Astrocyte of the cerebellum (primary cell): ENCODE results near the gene IGSF6.
"Not testable (repeated sequence)": the region's sequence is repeated elsewhere in the genome, so short reads cannot be mapped to it uniquely, and the experiment has no call there.

Experiments
- DNase-seq: peaks from one replicate; pipeline ENCODE4 v3.0.0-alpha.2; 2011; ENCODE audit warnings: low read depth
- H3K4me3 ChIP-seq: 2 replicates; pipeline ENCODE4 v1.5.1; 2011; ENCODE audit warnings: mild to moderate bottlenecking, low read depth, low read length, moderate library complexity
- in situ Hi-C: cut with HindIII; loops from 2 replicates; pipeline ENCODE4 v1.10.0; 2017; ENCODE audit warnings: low sequenced_read_pairs
- TF ChIP-seq, protein P1 (sequence below): IDR thresholded peaks from 2 replicates; pipeline ENCODE4 v1.5.1; 2012; ENCODE audit warnings: low read length, low read depth, moderate library complexity, mild to moderate bottlenecking; ENCODE audit errors: missing control alignments

IGSF6 gene

GRCh38 chr16:21611198-21611555 lies 41.2 kb downstream of the IGSF6 start:
- H3K4me3 ChIP-seq, result no peak overlapping the region
- TF ChIP-seq, protein P1, sequence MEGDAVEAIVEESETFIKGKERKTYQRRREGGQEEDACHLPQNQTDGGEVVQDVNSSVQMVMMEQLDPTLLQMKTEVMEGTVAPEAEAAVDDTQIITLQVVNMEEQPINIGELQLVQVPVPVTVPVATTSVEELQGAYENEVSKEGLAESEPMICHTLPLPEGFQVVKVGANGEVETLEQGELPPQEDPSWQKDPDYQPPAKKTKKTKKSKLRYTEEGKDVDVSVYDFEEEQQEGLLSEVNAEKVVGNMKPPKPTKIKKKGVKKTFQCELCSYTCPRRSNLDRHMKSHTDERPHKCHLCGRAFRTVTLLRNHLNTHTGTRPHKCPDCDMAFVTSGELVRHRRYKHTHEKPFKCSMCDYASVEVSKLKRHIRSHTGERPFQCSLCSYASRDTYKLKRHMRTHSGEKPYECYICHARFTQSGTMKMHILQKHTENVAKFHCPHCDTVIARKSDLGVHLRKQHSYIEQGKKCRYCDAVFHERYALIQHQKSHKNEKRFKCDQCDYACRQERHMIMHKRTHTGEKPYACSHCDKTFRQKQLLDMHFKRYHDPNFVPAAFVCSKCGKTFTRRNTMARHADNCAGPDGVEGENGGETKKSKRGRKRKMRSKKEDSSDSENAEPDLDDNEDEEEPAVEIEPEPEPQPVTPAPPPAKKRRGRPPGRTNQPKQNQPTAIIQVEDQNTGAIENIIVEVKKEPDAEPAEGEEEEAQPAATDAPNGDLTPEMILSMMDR, result no peak
- in situ Hi-C loops, result no loop called here
- no peak for DNase-seq

DNA sequence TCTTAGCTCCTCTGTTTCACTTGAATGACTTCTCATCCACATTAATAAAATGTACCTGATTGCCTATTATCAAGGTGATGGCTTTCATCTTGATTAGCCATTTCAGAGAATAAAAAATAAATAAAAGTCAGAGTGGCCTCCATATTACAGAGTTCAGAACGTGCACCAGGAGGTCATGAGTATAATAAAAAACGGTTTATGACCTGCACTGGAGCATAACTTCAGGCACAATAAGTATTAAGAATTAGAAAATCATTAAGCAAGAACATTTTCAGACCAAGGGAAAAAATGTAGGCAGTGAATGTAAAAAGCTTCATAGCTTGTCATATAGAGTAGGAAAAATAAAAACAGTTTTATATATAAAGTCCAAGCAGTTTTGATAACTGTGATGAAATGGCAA lies 41.6 kb downstream of the IGSF6 start:
- in situ Hi-C loops, result no loop called here
- no peak overlapping the region for H3K4me3 ChIP-seq
- TF ChIP-seq, protein P1, result no peak
- DNase-seq, result no peak

DNA sequence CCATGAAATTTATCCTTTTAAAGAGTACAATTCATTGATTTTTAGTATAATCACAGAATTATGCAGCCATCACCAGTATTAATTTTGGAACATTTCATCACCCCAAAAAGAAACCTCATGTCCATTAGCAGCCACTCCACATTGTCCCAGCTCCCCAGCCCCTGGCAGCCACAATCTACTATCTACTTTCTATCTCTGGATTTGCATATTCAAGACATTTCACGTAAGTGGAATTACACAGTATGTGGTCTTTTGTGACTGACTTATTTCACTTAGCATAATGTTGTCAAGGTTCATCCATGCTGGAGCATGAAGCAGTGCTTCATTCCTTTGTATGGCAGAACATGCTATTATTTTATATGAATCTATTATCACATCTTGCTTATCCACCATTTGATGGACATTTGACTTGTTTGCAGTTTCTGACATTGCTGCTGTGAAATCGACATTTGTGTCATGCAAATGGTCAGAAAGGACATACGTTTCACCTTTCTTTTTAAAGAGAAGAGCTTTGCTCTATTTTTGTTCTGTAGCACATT lies 42.3 kb downstream of the IGSF6 start:
- in situ Hi-C loops, result no loop called here
- no peak overlapping the region for H3K4me3 ChIP-seq
- TF ChIP-seq, protein P1, result no peak
- no peak for DNase-seq

- TF ChIP-seq, protein P1, result no peak
- no peak overlapping the region for H3K4me3 ChIP-seq
- DNase-seq, result no peak
- in situ Hi-C loops, result no loop called here
Measured at GRCh38 chr16:21608639-21609328, 43.6 kb downstream of the IGSF6 start.

DNA sequence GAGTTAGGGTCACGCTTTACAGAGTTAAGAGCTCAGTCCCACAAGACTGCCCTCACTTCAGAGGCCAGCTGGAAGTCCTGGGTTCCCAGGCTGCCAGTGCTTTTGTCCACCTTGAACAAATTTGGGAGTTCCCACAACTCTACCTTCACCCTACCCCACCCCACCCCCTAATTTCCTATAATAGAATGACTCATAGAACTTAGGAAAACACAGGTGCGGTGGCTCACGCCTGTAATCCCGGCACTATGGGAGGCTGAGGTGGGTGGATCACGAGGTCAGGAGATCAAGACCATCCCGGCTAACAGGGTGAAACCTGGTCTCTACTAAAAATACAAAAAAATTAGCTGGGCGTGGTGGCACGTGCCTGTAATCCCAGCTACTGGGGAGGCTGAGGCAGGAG lies 46.6 kb downstream of the IGSF6 start:
- H3K4me3 ChIP-seq, DNase-seq, in situ Hi-C loops: not testable (repeated sequence)

DNA sequence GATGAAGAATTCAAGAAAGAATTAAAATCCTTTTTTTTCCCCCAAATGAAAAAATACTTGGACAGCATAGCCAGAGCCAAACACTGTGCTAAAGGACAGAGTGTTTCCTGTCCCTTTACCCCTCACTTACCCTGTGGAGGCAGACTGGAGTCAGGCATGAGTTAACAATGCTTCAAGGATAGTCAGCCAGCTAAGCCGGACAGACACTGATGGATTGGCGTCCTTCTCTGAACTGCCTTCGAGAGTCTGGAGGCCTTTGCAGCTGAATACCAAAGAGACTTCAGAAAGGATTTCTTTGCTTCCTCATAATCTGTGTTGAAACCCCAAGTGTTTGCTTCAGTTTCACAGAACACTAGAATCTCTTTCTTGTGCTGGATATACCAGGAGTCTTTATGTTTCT lies 48.5 kb downstream of the IGSF6 start:
- no peak overlapping the region for H3K4me3 ChIP-seq
- DNase-seq, result no peak
- TF ChIP-seq, protein P1, result no peak
- in situ Hi-C loops, result no loop called here

GRCh38 chr16:21602785-21603184 lies 49.6 kb downstream of the IGSF6 start:
- TF ChIP-seq, protein P1, result no peak
- no peak overlapping the region for H3K4me3 ChIP-seq
- no peak for DNase-seq
- in situ Hi-C loops, result no loop called here
